ENCODE measurements around the gene ZNF444.
"Not testable (repeated sequence)": the region's sequence is repeated elsewhere in the genome, so short reads cannot be mapped to it uniquely, and the experiment has no call there.

Gene ZNF444

GRCh38 chr19:56191711-56192110 lies 50.6 kb downstream of the ZNF444 start:
- no peaks in the 10 kb centered on the region for H3K27me3 ChIP-seq (ENCODE audit: insufficient read depth, insufficient read length)
- H3K36me3 ChIP-seq (ENCODE audit: insufficient read depth, insufficient read length, low read length), result no peaks in the 10 kb centered on the region
- H3K4me1 ChIP-seq (ENCODE audit: insufficient read depth, insufficient read length), result no peaks in the 10 kb centered on the region
- TF ChIP-seq ZNF274 (IDR thresholded peaks at IDR 0.05; ENCODE audit: low read depth, low read length) (no peak), SUZ12 (IDR thresholded peaks at IDR 0.05; ENCODE audit: extremely low read depth, insufficient read depth, insufficient read length) (no peak), YY1 (IDR thresholded peaks at IDR 0.05; ENCODE audit: insufficient read depth, insufficient read length) (no peak)
- no peak overlapping the region for H3K4me3 ChIP-seq (ENCODE audit: insufficient read length, low read depth)
- no peaks in the 10 kb centered on the region for H3K9me3 ChIP-seq (ENCODE audit: insufficient read depth, low read length)
- DNase-seq (ENCODE audit: low read depth, low spot score), result no peak
- H3K9ac ChIP-seq (ENCODE audit: insufficient read length, low read depth), result no peak overlapping the region

- Histone ChIP-seq H3K36me3 (ENCODE audit: insufficient read depth, insufficient read length, low read length) (no peaks in the 10 kb centered on the region), H3K4me3 (ENCODE audit: insufficient read length, low read depth) (no peak overlapping the region), H3K9me3 (ENCODE audit: insufficient read depth, low read length) (no peaks in the 10 kb centered on the region), H3K9ac (ENCODE audit: insufficient read length, low read depth) (no peak overlapping the region), H3K4me1 (ENCODE audit: insufficient read depth, insufficient read length) (no peaks in the 10 kb centered on the region), H3K27me3 (ENCODE audit: insufficient read depth, insufficient read length) (no peaks in the 10 kb centered on the region)
- TF ChIP-seq SUZ12 (IDR thresholded peaks at IDR 0.05; ENCODE audit: extremely low read depth, insufficient read depth, insufficient read length) (no peak), YY1 (IDR thresholded peaks at IDR 0.05; ENCODE audit: insufficient read depth, insufficient read length) (no peak), ZNF274 (IDR thresholded peaks at IDR 0.05; ENCODE audit: low read depth, low read length) (no peak)
- no peak for DNase-seq (ENCODE audit: low read depth, low spot score)
Measured at GRCh38 chr19:56193981-56194640, 53.0 kb downstream of the ZNF444 start.

- not testable (repeated sequence) for H3K4me3 ChIP-seq (ENCODE audit: insufficient read length, low read depth); H3K27me3 ChIP-seq (ENCODE audit: insufficient read depth, insufficient read length); H3K9me3 ChIP-seq (ENCODE audit: insufficient read depth, low read length); H3K9ac ChIP-seq (ENCODE audit: insufficient read length, low read depth); H3K4me1 ChIP-seq (ENCODE audit: insufficient read depth, insufficient read length); H3K36me3 ChIP-seq (ENCODE audit: insufficient read depth, insufficient read length, low read length); DNase-seq (ENCODE audit: low read depth, low spot score)
Measured at GRCh38 chr19:56197646-56198045, 56.6 kb downstream of the ZNF444 start, which contains the start of gene ZSCAN5B. TSS of gene ZSCAN5B (minus strand) at chr19:56197783. CDS start at chr19:56193052, 4,731 bp downstream.

GRCh38 chr19:56199687-56200086 lies 58.6 kb downstream of the ZNF444 start:
- TF ChIP-seq YY1 (IDR thresholded peaks at IDR 0.05; ENCODE audit: insufficient read depth, insufficient read length) (no peak), SUZ12 (IDR thresholded peaks at IDR 0.05; ENCODE audit: extremely low read depth, insufficient read depth, insufficient read length) (no peak), ZNF274 (IDR thresholded peaks at IDR 0.05; ENCODE audit: low read depth, low read length) (no peak)
- no peaks in the 10 kb centered on the region for H3K36me3 ChIP-seq (ENCODE audit: insufficient read depth, insufficient read length, low read length)
- H3K9me3 ChIP-seq (ENCODE audit: insufficient read depth, low read length), result no peaks in the 10 kb centered on the region
- no peaks in the 10 kb centered on the region for H3K27me3 ChIP-seq (ENCODE audit: insufficient read depth, insufficient read length)
- no peak overlapping the region for H3K9ac ChIP-seq (ENCODE audit: insufficient read length, low read depth)
- DNase-seq (ENCODE audit: low read depth, low spot score), result no peak
- H3K4me1 ChIP-seq (ENCODE audit: insufficient read depth, insufficient read length), result no peaks in the 10 kb centered on the region
- H3K4me3 ChIP-seq (ENCODE audit: insufficient read length, low read depth), result no peak overlapping the region

- Histone ChIP-seq H3K9ac (ENCODE audit: insufficient read length, low read depth) (no peak within 1 kb of the TSS), H3K4me3 (ENCODE audit: insufficient read length, low read depth) (no peak within 1 kb of the TSS), H3K27me3 (ENCODE audit: insufficient read depth, insufficient read length) (no peaks in the 10 kb centered on the region), H3K9me3 (ENCODE audit: insufficient read depth, low read length) (no peaks in the 10 kb centered on the region), H3K4me1 (ENCODE audit: insufficient read depth, insufficient read length) (no peaks in the 10 kb centered on the region), H3K36me3 (ENCODE audit: insufficient read depth, insufficient read length, low read length) (no peaks in the 10 kb centered on the region)
- no peak for DNase-seq (ENCODE audit: low read depth, low spot score)
- no peak for TF ChIP-seq SUZ12 (IDR thresholded peaks at IDR 0.05; ENCODE audit: extremely low read depth, insufficient read depth, insufficient read length)
- no peak for TF ChIP-seq ZNF274 (IDR thresholded peaks at IDR 0.05; ENCODE audit: low read depth, low read length)
- no peak for TF ChIP-seq YY1 (IDR thresholded peaks at IDR 0.05; ENCODE audit: insufficient read depth, insufficient read length)
Measured at GRCh38 chr19:56201973-56202372, 60.9 kb downstream of the ZNF444 start, which contains the start of gene ZSCAN5C. TSS of gene ZSCAN5C (plus strand) at chr19:56202273. CDS start at chr19:56205914, 3,641 bp downstream.

GRCh38 chr19:56207581-56207980 lies 66.5 kb downstream of the ZNF444 start:
- H3K9ac ChIP-seq (ENCODE audit: insufficient read length, low read depth); H3K36me3 ChIP-seq (ENCODE audit: insufficient read depth, insufficient read length, low read length); DNase-seq (ENCODE audit: low read depth, low spot score); H3K4me1 ChIP-seq (ENCODE audit: insufficient read depth, insufficient read length); H3K9me3 ChIP-seq (ENCODE audit: insufficient read depth, low read length); H3K27me3 ChIP-seq (ENCODE audit: insufficient read depth, insufficient read length); H3K4me3 ChIP-seq (ENCODE audit: insufficient read length, low read depth): not testable (repeated sequence)

GRCh38 chr19:56209091-56209490 lies 68.0 kb downstream of the ZNF444 start:
- Histone ChIP-seq H3K27me3 (ENCODE audit: insufficient read depth, insufficient read length) (no peaks in the 10 kb centered on the region), H3K4me3 (ENCODE audit: insufficient read length, low read depth) (no peak overlapping the region), H3K4me1 (ENCODE audit: insufficient read depth, insufficient read length) (no peaks in the 10 kb centered on the region), H3K9ac (ENCODE audit: insufficient read length, low read depth) (no peak overlapping the region), H3K9me3 (ENCODE audit: insufficient read depth, low read length) (no peaks in the 10 kb centered on the region), H3K36me3 (ENCODE audit: insufficient read depth, insufficient read length, low read length) (no peaks in the 10 kb centered on the region)
- TF ChIP-seq SUZ12 (IDR thresholded peaks at IDR 0.05; ENCODE audit: extremely low read depth, insufficient read depth, insufficient read length) (no peak), YY1 (IDR thresholded peaks at IDR 0.05; ENCODE audit: insufficient read depth, insufficient read length) (no peak), ZNF274 (IDR thresholded peaks at IDR 0.05; ENCODE audit: low read depth, low read length) (no peak)
- DNase-seq (ENCODE audit: low read depth, low spot score), result no peak

GRCh38 chr19:56210036-56210435 lies 68.9 kb downstream of the ZNF444 start:
- H3K9ac ChIP-seq (ENCODE audit: insufficient read length, low read depth); H3K4me1 ChIP-seq (ENCODE audit: insufficient read depth, insufficient read length); DNase-seq (ENCODE audit: low read depth, low spot score); H3K36me3 ChIP-seq (ENCODE audit: insufficient read depth, insufficient read length, low read length); H3K9me3 ChIP-seq (ENCODE audit: insufficient read depth, low read length); H3K4me3 ChIP-seq (ENCODE audit: insufficient read length, low read depth); H3K27me3 ChIP-seq (ENCODE audit: insufficient read depth, insufficient read length): not testable (repeated sequence)
